ENCODE data around the gene MCTP2. TPM values are rescaled to one million over a fixed set of nuclear protein-coding genes. Genes with fewer than 3 reads are reported as not detected.

MCTP2 gene
- total and polyA plus RNA-seq, 2 of the 8 experiments (the other 6 are each of a cell fraction or from before 2014, with no cell fraction given): 3.4 to 4.5 TPM

GRCh38 chr15:94352636-94353487 lies 121.5 kb downstream of the MCTP2 start (continued):
- TF ChIP-seq CHD7 (IDR thresholded peaks at IDR 0.05; ENCODE audit: insufficient replicate concordance, low read length) (no peak), SAP30 (IDR thresholded peaks at IDR 0.05; ENCODE audit: insufficient read depth, insufficient replicate concordance, low read length) (no peak), POLR2AphosphoS5 (IDR thresholded peaks at IDR 0.05; ENCODE audit: low read depth, low read length) (no peak)
